Measurements from ENCODE around the gene PTPN14.
"Not testable (repeated sequence)": the region's sequence is repeated elsewhere in the genome, so short reads cannot be mapped to it uniquely, and the experiment has no call there.

Gene PTPN14

DNA sequence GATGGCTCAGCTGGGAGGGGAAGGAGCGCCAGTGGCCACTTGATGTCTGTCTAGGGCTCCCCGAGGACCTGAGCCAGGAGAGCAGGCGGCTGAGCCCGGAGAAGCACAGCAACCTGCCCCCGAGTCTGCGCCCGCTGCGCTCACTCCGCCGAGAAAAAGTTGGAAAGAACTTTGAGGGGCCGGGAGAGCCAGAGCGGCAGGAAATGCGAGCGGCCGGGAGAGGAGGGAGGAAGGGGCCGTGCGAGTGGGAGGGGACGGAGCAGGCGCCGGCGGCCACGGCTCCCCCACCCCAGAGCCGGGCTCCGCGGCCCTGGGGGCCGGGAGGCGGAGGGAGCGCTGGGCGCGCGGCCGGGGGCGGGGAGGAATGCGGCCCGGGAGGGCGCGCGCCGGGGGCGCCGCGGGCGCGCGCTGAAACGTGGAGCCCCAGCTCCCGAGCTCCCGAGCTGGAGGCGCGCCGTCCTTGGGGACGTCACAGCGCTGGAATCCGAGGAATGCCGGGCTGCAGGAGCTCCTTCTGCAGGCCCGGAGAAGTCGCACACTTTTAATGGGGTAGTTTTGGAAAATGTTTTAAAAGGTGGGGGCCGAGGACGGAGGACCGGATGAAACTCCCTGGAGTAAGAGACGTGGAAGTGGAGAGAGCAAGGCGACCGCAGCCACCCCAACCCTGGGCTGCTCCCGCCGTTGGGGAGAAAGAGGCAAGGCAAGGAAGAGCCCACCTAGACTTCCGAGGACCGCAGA, at the start of gene PTPN14:
Gene PTPN14, minus strand, starts transcription at position 167 of the 738 bp plus-strand sequence. CDS start 86,799 bp downstream, outside the sequence.
- no peak for DNase-seq (ENCODE audit: low read depth in 2 of 2)

DNA sequence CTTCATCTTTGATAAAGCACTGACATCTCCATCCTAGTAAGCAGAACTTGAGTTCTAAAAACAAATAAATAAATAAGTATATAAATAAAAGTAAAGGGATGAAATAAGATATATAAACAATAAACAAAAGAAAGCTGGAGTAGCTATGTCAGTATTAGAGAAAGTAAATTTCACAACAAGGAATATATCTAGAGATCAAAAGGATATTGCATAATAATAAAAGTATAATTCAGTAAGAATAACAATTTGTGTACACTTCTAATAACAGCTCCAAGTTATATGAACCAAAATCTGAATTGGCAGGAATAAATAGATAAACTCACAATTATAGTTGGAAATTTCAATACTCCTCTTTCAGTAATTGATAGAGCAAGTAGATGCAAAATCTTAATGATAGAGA, 41.8 kb upstream of the PTPN14 start:
- no peak for DNase-seq (ENCODE audit: low read depth in 2 of 2)

DNA sequence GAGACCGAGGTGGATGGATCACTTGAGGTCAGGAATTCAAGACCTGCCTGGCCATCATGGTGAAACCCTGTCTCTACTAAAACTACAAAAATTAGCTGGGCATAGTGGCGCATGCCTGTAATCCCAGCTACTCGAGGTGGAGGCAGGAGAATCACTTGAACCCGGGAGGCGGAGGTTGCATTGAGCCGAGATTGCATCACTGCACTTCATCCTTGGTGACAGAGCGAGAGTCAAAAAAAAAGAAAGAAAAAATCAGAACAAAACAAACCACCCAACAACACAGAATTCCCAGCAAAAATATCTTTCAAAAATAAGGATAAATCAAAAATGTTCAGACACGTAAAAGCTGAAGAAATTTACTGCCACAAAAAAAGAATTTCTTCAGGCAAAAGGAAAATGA, 40.5 kb upstream of the PTPN14 start:
- DNase-seq (ENCODE audit: low read depth in 2 of 2) = not testable (repeated sequence)

DNA sequence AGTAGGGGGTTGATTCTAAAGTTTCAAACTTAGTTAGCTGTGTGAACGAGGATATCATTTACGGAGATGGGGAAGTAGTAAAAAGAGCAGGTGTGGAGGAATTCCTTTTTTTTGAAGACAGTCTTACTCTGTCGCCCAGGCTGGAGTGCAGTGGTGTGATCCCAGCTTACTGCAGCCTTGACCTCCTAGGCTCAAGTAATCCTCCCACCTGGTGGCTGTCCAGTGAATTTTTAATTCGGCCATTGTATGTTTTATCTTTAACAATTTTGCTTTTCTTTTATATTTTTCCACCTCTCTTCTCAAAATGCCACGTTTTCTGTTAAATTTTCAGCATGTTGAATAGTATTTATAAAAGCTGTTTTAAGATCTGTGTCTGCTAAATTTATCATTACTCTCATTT, 39.3 kb upstream of the PTPN14 start:
- DNase-seq (ENCODE audit: low read depth in 2 of 2) = no peak

DNA sequence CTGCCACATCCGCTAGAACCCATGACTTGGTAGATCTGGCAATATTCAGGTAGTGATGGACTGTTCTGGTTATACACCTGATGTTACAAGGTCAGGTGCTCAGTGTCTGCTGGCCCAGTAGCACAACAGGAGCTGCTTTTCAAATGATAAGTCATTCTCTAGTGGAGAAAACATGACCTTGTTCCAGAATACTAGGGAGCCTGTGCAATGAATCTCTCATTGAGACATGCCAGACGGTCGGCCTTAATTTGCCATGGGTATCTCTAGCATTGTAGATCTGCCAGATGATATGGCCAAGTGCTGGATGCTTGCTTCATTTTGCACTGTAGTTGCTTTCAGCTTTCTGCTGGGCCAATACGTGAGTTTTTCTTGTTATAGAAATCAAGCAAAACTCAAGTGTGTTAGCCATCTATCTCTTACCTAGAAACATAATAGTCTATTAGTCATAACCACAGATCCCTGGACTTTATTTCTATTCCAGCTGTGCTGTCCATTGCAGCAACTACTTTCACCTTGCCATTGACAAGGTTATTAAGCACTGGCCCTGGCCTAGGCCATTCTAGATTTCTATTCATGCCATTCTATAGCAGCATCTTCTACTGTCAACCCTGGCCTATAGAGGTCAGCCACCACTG, 37.7 kb upstream of the PTPN14 start:
- DNase-seq (ENCODE audit: low read depth in 2 of 2) = no peak

DNA sequence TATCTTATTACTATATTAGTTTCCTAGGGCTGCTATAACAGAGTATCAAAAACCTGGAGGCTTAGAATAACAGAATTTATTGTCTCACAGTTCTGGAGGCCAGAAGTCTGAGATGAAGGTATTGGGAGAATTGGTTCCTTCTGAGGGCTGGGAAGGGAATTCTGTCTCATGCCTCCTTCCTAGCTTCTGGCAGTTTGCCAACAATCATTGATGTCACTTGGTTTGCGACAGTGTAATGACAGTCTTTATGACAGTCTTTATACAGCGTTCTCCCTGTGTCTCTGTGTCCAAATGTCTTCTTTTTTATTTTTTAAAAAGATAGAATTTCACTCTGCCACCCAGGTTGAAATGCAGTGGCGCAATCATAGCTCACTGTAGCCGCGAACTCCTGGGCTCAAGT, 35.8 kb upstream of the PTPN14 start:
- no peak for DNase-seq (ENCODE audit: low read depth in 2 of 2)

DNA sequence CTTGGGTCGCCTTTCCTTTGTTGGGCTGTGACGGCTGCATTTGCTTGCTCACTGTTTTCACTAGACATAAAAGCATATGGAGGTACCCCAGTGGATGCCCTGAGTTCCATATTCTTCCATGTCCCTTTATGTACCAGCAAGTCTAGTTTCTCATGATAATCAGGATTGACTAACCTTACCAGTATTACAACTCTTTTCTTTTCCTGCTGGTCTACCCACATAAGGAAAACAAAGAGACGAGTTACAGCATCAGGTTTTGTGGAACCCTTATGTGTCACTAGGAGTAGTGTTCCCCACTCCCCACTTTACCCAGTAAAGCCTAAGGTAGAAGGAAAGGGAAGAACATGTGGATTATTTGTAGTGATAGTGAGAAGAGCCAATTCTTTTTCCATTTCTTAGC, 35.2 kb upstream of the PTPN14 start:
- no peak for DNase-seq (ENCODE audit: low read depth in 2 of 2)

DNA sequence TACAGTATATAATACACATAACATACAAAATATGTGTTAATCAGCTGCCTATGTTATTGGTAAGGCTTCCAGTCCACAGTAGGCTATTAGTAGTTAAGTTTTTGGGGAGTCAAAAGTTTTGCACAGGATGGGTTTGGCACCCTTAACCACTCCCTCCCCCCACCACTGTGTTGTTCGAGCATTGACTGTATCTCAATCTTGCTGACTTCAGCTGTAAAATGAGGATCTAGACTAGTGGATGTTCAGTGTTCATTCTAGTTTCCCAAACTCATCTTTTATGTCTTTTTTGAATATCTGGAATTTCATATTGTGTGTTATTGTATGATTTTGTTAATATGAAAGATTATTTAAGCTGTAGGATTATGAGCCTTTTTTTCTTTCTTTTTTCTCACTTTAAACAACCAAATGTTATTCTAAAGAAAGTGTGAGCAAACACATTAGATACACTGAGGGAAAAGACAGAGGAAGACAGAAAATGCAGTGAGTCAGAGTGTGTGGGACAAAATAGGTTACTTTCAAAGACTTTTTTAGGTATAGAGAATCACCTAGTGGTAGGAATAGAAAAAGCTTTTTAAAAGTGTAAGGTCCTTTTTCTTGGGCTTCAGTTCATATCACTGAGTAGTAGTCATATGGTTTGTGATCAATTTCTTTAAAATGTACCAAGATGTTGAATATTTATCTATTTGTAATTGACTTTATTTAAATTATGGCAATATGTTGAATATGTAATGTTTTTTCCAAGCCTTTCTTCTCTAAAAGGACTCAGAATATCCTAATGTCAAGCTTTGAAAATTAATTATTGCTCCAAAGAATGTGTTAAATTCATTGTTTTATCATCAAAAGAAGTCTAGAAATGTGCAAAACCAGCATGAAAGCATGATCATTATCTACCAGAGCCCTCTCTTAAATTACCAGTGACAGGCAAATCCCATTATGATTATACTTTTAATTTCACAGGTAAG, 33.7 kb upstream of the PTPN14 start:
- no peak for DNase-seq (ENCODE audit: low read depth in 2 of 2)

DNA sequence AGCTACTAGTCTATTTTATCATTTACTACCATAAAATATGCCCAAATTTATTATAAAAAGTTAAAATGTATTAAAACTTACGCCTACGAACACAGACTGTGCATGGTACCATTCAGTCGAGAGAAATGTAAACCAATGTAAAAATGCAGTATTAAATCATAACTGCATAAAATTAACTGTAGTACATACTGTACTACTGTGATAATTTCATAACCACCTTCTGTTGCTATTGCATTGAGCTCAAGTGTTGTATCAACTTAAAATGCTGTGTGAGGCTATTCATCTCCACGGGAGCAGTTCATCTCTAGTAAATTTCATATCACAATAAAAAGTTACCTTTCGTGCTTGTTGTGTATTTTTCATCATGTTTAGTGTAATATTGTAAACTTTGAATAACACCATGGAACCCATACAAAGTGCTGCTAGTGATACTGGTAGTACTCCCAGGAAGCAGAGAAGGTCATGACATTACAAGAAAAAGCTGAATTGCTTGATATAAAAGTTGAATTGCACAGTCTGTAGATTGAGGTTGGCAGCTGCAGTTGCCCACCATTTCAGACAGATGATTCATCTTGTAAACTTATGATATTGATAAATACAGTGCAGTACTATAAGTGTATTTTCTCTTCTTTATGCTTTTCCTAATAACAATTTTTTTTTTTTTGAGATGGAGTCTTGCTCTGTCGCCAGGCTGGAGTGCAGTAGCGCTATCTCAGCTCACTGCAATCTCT, 32.6 kb upstream of the PTPN14 start:
- DNase-seq (ENCODE audit: low read depth in 2 of 2) = no peak

DNA sequence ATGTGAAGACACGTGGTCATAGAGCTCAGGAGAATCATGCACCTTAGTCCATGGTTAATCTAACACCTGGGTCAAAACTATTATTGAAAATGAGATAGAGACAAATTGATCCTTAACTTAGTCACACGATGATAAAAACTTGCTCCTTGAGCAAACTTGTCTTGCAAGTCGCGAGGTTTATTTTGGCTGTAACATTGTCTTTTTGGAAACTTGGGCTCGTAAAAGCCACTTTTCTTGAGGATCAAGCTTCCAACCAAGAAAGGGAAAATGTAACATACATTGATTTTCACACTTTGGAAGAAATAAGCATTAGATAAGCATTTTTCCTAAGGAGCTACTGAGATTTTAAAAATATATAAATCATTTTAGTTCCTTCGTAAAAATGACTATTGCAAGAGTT, 31.7 kb upstream of the PTPN14 start:
- DNase-seq (ENCODE audit: low read depth in 2 of 2) = no peak

DNA sequence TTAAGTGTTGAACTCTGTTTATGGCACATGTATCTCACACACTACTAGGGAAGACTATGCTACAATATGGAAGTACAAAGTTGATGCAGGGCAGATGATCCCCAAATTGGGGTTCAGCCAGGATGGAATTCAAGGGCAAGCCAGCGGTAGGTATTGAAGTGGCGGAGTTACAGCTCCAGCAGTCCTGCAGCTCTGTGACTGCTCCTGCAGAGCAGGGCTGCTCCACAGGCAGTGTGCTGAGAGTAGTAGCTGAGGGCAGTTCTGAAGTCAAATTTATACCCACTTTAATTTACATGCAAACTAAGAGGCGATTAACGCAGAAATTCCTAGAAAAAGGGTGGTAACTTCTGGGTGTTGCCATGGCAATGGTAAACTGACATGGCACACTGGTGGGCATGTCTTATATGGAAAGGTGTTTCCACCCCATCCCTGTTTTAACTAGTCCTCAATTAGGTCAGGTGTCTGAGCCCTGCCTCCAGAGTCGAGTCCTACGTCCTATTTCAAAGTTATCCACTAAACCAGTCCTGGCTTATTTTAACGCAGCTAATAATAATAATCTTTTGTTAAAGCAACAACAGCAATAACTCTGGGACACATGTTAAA, 31.0 kb upstream of the PTPN14 start:
- no peak for DNase-seq (ENCODE audit: low read depth in 2 of 2)

DNA sequence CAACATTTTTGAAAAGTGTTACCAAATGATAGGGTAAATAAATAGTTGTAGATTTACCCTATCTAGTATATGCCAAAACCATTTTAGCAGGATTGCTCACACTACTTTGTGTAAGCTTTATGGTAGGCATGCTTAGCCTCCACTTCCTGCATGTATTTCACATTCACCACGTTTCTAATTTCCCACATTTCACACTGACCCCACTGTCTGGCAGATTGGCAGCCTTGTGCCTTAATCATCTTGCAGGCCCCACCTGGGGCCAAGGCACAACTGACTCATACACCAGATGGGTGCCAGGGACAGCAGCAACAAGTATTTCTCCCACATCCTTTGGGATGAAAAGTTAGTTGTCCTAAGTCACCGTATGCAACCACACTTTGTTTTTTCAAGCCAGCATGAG, 30.4 kb upstream of the PTPN14 start:
- DNase-seq (ENCODE audit: low read depth in 2 of 2) = no peak

DNA sequence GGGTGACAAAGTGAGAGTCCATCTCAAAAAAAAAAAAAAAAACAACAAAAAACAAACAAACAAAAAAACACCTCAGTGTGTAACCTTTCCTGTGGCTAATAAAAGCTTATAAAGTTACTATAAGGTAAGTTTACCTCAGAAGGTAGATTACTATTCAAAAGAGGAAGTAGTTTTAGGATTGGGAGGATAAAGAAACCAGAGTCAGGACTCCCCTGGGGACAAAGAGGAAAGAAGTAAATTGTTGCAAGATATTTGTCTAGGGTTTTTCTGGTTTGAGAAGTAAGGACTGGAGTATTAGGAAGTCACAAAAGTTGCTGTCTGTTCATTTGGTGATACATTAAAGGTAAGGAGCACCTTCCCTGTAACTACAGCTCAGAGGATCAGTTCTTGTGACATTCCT, 27.8 kb upstream of the PTPN14 start:
- no peak for DNase-seq (ENCODE audit: low read depth in 2 of 2)

DNA sequence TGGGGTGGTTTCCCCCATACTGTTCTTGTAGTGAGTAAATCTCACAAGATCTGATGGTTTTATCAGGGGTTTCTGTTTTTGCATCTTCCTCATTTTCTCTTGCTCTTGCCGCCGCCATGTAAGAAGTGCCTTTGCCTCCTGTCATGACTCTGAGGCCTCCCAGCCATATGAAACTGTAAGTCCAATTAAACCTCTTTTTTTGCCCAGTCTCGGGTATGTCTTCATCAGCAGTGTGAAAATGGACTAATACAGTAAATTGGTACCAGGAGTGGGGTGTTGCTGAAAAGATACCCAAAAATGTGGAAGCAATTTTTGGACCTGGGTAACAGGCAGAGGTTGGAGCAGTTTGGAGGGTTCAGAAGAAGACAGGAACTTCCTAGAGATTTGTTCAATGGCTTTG, 24.7 kb upstream of the PTPN14 start:
- DNase-seq (ENCODE audit: low read depth in 2 of 2) = not testable (repeated sequence)

DNA sequence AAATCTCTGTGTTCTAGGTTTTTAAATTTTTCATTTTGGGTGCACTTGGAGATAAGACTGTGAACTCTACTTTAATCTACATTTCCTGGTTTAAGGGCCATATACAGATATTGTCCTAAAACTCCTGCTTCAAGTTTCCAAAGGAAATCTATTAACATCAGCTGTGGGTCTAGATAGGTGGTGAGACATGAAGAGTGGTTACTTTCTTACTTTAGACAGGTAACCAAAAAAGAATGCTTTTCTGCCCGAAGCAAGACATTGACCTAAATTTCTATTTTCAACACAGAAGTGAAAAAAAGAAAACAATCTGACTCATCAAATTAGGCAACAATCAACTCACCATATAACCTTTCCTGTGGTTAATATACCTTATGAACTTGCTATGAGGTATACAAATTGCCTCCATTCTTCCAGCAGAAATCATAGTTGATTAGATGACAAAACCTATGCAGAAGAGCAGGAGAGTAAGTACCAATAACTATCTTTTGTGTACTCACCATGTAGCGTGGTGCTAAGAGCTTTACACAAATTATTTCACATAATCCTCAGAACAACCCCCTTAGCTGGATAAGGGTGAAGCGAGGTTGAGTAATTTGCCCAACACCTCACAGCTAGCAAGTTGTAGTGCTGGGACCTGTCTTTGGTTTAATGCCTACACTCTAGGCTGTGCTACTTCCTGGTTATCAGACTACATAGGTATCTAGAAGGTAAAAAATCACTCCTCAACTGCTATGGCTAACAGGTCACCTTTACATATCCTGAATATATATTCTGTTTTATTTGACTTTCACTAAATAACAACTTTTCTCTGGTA, 23.4 kb upstream of the PTPN14 start:
- DNase-seq (ENCODE audit: low read depth in 2 of 2) = no peak

DNA sequence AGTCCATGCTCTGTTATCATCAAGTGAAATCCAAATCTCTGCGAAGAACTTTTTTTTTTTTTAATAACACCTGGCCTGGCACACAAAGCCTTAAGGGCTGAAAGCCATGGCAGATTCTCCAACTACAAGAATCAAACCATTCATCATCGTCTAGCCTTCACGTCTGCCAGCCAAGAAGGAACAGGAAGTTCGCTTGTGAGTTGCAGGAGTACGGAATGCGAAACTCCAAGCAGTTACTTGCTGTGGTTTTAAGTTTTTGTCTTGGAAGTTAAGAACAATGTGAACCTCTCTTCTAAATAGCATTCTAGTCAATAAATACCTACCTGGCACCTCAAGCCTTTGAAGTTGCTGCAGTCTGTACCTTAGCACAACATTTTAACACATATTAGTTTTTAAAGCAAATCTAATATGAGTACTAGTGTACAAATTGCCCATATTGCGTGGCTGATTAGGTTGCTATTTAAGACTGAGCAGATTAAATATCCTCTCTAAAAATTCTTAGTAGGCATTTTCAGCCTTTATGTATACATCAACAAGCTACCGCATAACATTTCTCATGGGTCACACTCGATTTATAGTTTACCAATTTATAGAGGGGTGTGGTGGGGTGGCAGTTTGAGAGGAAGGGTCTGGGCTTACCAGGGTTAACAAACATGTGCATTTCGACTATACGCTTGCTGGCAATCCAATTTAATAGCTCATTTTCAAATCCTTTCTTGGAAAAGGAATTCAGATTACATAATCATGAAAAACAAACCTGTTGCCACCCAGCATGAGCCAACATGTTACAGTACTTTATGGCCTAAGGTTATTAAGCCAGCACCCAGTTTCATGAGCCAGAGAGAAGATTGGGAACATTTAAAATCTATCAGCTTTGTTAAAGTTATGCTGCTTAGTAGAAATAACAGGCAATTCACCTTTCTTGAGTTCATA, 22.2 kb upstream of the PTPN14 start:
- no peak for DNase-seq (ENCODE audit: low read depth in 2 of 2)

DNA sequence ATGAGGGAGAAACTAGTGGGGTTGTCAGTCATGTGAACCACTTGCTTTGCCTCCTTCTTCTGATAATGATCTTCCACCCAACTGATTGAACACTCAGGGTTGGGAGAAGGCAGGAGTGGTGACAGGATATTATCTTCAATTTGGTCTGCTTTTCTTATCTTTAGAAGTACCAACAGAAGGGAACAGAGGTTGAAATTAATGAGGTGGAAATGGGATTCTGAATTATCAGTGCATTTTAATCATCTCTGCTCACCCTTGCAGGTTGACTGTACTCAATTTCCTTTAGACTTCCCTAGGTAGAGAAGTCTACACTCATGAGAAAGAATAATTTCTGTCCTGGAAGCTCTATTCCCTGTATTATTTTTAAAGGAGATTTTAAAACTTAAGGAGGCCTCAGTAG, 19.9 kb upstream of the PTPN14 start:
- DNase-seq (ENCODE audit: low read depth in 2 of 2) = no peak

DNA sequence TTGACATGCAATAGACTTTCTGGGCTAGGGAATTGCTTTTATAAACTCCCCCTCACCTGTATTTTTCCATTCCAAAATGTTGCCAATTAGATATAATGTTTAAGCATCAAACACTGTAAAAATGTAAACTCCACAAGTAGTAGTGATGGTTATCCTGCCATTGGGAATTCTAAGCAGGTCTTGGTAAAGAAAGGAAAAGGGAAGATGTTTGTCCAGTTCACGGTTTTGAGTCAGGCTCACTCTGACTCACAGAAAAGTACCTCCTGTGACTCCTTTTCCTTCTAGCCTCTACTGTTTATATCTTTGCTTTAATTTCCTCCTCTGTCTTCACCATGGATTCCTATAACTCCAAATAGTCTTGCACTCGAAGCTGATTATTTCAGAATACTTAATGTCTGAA, 19.0 kb upstream of the PTPN14 start:
- DNase-seq (ENCODE audit: low read depth in 2 of 2) = no peak

DNA sequence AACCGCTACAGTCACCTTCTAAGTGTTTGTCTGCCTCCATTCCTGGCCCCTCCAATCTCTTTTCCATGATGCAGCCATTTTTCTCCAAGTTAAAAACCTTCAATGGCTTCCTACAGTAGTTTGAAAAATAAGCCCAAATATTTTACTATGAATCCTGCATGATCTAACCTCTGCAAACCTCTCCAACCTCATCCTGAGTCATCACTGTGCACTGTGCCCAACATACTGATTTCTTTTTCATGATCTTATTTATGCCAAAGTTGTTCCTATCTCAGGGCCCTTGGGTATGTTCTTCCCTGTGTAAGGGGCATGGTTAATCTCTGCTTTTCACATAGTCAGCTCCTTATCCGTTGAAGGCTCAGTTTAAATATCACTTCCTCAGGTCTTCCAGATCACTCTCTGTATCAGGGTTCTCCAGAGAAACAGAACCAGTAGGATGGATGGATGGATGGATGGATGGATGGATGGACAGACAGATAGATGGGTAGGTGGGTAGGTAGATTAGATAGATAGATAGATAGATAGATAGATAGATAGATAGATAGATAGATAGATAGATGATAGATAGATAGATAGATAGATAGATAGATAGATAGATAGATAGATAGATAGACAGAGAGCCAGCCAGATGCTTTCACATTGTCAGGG, 18.1 kb upstream of the PTPN14 start:
- no peak for DNase-seq (ENCODE audit: low read depth in 2 of 2)
